H9 (cell line): Measurements from ENCODE around the gene SH3GL1. TPM values are rescaled to one million over a fixed set of nuclear protein-coding genes. Genes with fewer than 3 reads are reported as not detected.

Source experiments
- DNase-seq: peaks from one replicate; pipeline ENCODE4 v3.0.0-alpha.2; 2017
- H2AFZ ChIP-seq: one replicate; pipeline ENCODE4 v1.6.1; 2013; ENCODE audit warnings: mild to moderate bottlenecking, low read length, control low read depth, moderate library complexity
- H2AK5ac ChIP-seq: 2 replicates; pipeline ENCODE4 v1.6.1; 2013; ENCODE audit warnings: low read length, control low read depth, mixed read lengths; ENCODE audit not compliant: insufficient read length
- H2BK120ac ChIP-seq: one replicate; pipeline ENCODE4 v1.6.1; 2013; ENCODE audit warnings: low read depth, mild to moderate bottlenecking, low read length, control low read depth, inconsistent platforms; ENCODE audit not compliant: poor library complexity, severe bottlenecking
- H2BK12ac ChIP-seq: 2 replicates; pipeline ENCODE4 v1.6.1; 2013; ENCODE audit warnings: low read length, control low read depth, mixed read lengths, low read depth; ENCODE audit not compliant: insufficient read length
- H2BK15ac ChIP-seq: 2 replicates; pipeline ENCODE4 v1.6.1; 2013; ENCODE audit warnings: low read depth, low read length, control low read depth
- H2BK20ac ChIP-seq: one replicate; pipeline ENCODE4 v1.6.1; 2013; ENCODE audit warnings: low read depth, mild to moderate bottlenecking, low read length, control low read depth, inconsistent platforms; ENCODE audit not compliant: poor library complexity, severe bottlenecking
- H2BK5ac ChIP-seq: 2 replicates; pipeline ENCODE4 v1.6.1; 2013; ENCODE audit warnings: low read length, control low read depth, mixed read lengths; ENCODE audit not compliant: insufficient read length
- H3K14ac ChIP-seq: 2 replicates; pipeline ENCODE4 v1.6.1; 2013; ENCODE audit warnings: low read length, control low read depth; ENCODE audit not compliant: insufficient read depth
- H3K18ac ChIP-seq: 2 replicates; pipeline ENCODE4 v1.6.1; 2013; ENCODE audit warnings: low read depth, mild to moderate bottlenecking, mixed read lengths, low read length, control low read depth; ENCODE audit not compliant: insufficient read length
- H3K23ac ChIP-seq: 2 replicates; pipeline ENCODE4 v1.6.1; 2013; ENCODE audit warnings: low read length, control low read depth, mixed read lengths, low read depth; ENCODE audit not compliant: insufficient read length
- H3K23me2 ChIP-seq: 2 replicates; pipeline ENCODE4 v1.6.1; 2013; ENCODE audit warnings: low read depth, mild to moderate bottlenecking, mixed read lengths, low read length, control low read depth; ENCODE audit not compliant: insufficient read length, poor library complexity, severe bottlenecking
- H3K27ac ChIP-seq: 2 replicates; pipeline ENCODE4 v1.5.1; 2013; ENCODE audit warnings: low read length, control low read depth, mixed read lengths, low read depth; ENCODE audit not compliant: insufficient read length
- H3K27me3 ChIP-seq: 2 replicates; pipeline ENCODE4 v1.6.1; 2013; ENCODE audit warnings: low read length, control low read depth, inconsistent platforms; ENCODE audit not compliant: insufficient read depth
- H3K4ac ChIP-seq: 2 replicates; pipeline ENCODE4 v1.6.1; 2013; ENCODE audit warnings: low read depth, mild to moderate bottlenecking, control low read depth, inconsistent platforms, low read length, moderate library complexity
- H3K4me1 ChIP-seq: 2 replicates; pipeline ENCODE4 v1.6.1; 2013; ENCODE audit warnings: low read length, control low read depth, inconsistent platforms; ENCODE audit not compliant: insufficient read depth
- H3K4me2 ChIP-seq: 2 replicates; pipeline ENCODE4 v1.6.1; 2013; ENCODE audit warnings: low read length, control low read depth, mixed read lengths; ENCODE audit not compliant: insufficient read length, insufficient read depth
- H3K56ac ChIP-seq: 2 replicates; pipeline ENCODE4 v1.6.1; 2013; ENCODE audit warnings: low read depth, mild to moderate bottlenecking, mixed read lengths, low read length, control low read depth; ENCODE audit not compliant: insufficient read length
- H3K79me1 ChIP-seq: 2 replicates; pipeline ENCODE4 v1.6.1; 2013; ENCODE audit warnings: low read depth, mild to moderate bottlenecking, moderate library complexity, low read length, control low read depth, inconsistent platforms; ENCODE audit not compliant: insufficient read depth, poor library complexity, severe bottlenecking
- H3K79me2 ChIP-seq: 2 replicates; pipeline ENCODE4 v1.6.1; 2013; ENCODE audit warnings: low read length, control low read depth, inconsistent platforms; ENCODE audit not compliant: insufficient read depth
- H3K9ac ChIP-seq: 2 replicates; pipeline ENCODE4 v1.6.1; 2013; ENCODE audit warnings: low read length, control low read depth, mixed read lengths; ENCODE audit not compliant: insufficient read length; ENCODE audit errors: extremely low read depth
- H3K9me3 ChIP-seq: one replicate; pipeline ENCODE4 v1.6.1; 2013; ENCODE audit warnings: low read depth, low read length, inconsistent platforms; ENCODE audit not compliant: control insufficient read depth
- H3T11ph ChIP-seq: one replicate; pipeline ENCODE4 v1.6.1; 2013; ENCODE audit warnings: mild to moderate bottlenecking, low read length, control low read depth, inconsistent platforms
- H4K20me1 ChIP-seq: one replicate; pipeline ENCODE4 v1.6.1; 2013; ENCODE audit not compliant: control insufficient read depth, insufficient read length, insufficient read depth
- H4K5ac ChIP-seq: 2 replicates; pipeline ENCODE4 v1.6.1; 2013; ENCODE audit warnings: low read depth, mild to moderate bottlenecking, mixed read lengths, low read length, control low read depth; ENCODE audit not compliant: insufficient read length
- H4K8ac ChIP-seq: replicated peaks from 2 replicates; pipeline ENCODE4 v1.6.1; 2013; ENCODE audit warnings: low read length, control low read depth, mixed read lengths, low read depth; ENCODE audit not compliant: insufficient read length
- H4K91ac ChIP-seq: 2 replicates; pipeline ENCODE4 v1.6.1; 2013; ENCODE audit warnings: low read depth, mild to moderate bottlenecking, moderate library complexity, mixed read lengths, low read length, control low read depth; ENCODE audit not compliant: insufficient read length
- H3K27ac Mint-ChIP-seq, 3 experiments: 2 replicates in 2 of 3; 3 replicates in 1 of 3; pipeline ENCODE4 v1.8.0; 2020 to 2021; ENCODE audit warnings: mixed read lengths in 3 of 3, mild to moderate bottlenecking in 1 of 3, moderate library complexity in 1 of 3
- H3K27me3 Mint-ChIP-seq: 2 replicates; pipeline ENCODE4 v1.8.0; 2021; ENCODE audit warnings: low read depth, mild to moderate bottlenecking, moderate library complexity, mixed read lengths
- H3K36me3 Mint-ChIP-seq, 3 experiments: 2 replicates in 2 of 3; 3 replicates in 1 of 3; pipeline ENCODE4 v1.8.0; 2020 to 2021; ENCODE audit warnings: low read depth in 3 of 3, mixed read lengths in 3 of 3; ENCODE audit not compliant: insufficient read depth in 1 of 3
- H3K4me1 Mint-ChIP-seq, 2 experiments: 2 replicates each; pipeline ENCODE4 v1.8.0; 2020; ENCODE audit warnings: mixed read lengths in 2 of 2
- H3K4me3 Mint-ChIP-seq, 2 experiments: 2 replicates in 1 of 2; 3 replicates in 1 of 2; pipeline ENCODE4 v1.8.0; 2020 to 2021; ENCODE audit warnings: mild to moderate bottlenecking in 2 of 2, mixed read lengths in 2 of 2, moderate library complexity in 1 of 2
- H3K9me3 Mint-ChIP-seq, 2 experiments: 2 replicates in 1 of 2; 3 replicates in 1 of 2; pipeline ENCODE4 v1.8.0; 2020; ENCODE audit warnings: mild to moderate bottlenecking in 2 of 2, mixed read lengths in 2 of 2, moderate library complexity in 1 of 2
- CTCF ChIP-seq: fragments of 200-600 bp; sonication (generic); conservative IDR thresholded peaks from 3 replicates; pipeline ENCODE4 v1.8.0; 2021; ENCODE audit warnings: antibody characterized with exemption, mild to moderate bottlenecking
- WGBS: extraction: QIAGEN DNeasy Blood & Tissue Kit; methylation state at CpG from one replicate; pipeline ENCODE4 v1.1.7; 2013; ENCODE audit warnings: missing lambda C conversion rate, low lambda C conversion rate, mixed read lengths; ENCODE audit not compliant: insufficient read length; ENCODE audit errors: extremely low coverage; 5-methylcytosine and 5-hydroxymethylcytosine counted together
- total RNA-seq: library from RNA; stranded (reverse); gene quantifications from 2 replicates; pipeline ENCODE4 v1.2.1, GENCODE V29; 2021

The SH3GL1 gene
- total RNA-seq, 1 experiment from 2014 or later, result 85.5 TPM

- TF ChIP-seq CTCF, result no peak
- no peak overlapping the region for H2BK12ac ChIP-seq
- no peak overlapping the region for H3K23ac ChIP-seq
- no peaks in the 10 kb centered on the region for H3K9me3 ChIP-seq
- no peak overlapping the region for H4K8ac ChIP-seq
- no peak overlapping the region for H3T11ph ChIP-seq
- H3K27me3 Mint-ChIP-seq, result peaks cover 4% of the 10 kb centered on the region; the same call in 1 of the 2 replicates
- no peak overlapping the region for H3K18ac ChIP-seq
- H3K56ac ChIP-seq, result no peak overlapping the region
- no peak overlapping the region for H4K5ac ChIP-seq
- peak overlapping the region; percentile 20 to 76 (median 64); a peak in 3 of 7 replicates for H3K27ac Mint-ChIP-seq
- H4K20me1 ChIP-seq, result no peaks in the 10 kb centered on the region
- H3K4me3 Mint-ChIP-seq, result no peak overlapping the region
- no peaks in the 10 kb centered on the region for H3K23me2 ChIP-seq
- no peak overlapping the region for H3K14ac ChIP-seq
- H3K79me1 ChIP-seq, result no peaks in the 10 kb centered on the region
- H3K4ac ChIP-seq, result no peak overlapping the region
- no peak overlapping the region for H2AK5ac ChIP-seq
- H2BK120ac ChIP-seq, result no peak overlapping the region
- no peak overlapping the region for H4K91ac ChIP-seq
- H3K4me1 ChIP-seq, result no peaks in the 10 kb centered on the region; the same call in 1 of the 2 replicates
- no peak overlapping the region for H3K4me2 ChIP-seq
- H3K36me3 Mint-ChIP-seq, result peaks cover 3 to 23% (median 11%) of the 10 kb centered on the region in 3 experiments; a peak in 4 of 7 replicates
- no peak for DNase-seq
- no peak overlapping the region for H3K27ac ChIP-seq
- H2BK20ac ChIP-seq, result no peak overlapping the region
- no CpG with 5 or more reads among the region's 10 CpGs for WGBS
- H3K9ac ChIP-seq, result no peak overlapping the region
- no peaks in the 10 kb centered on the region for H3K9me3 Mint-ChIP-seq
- no peak overlapping the region for H2BK5ac ChIP-seq
- no peak overlapping the region for H2AFZ ChIP-seq
- no peaks in the 10 kb centered on the region for H3K79me2 ChIP-seq
- H2BK15ac ChIP-seq, result no peak overlapping the region
- H3K27me3 ChIP-seq, result no peaks in the 10 kb centered on the region
- H3K4me1 Mint-ChIP-seq, result peaks cover 10 to 20% of the 10 kb centered on the region in 2 experiments
These were observed 33.0 kb downstream of the SH3GL1 start for GRCh38 chr19:4367336-4367723.
